ENCODE measurements around the gene CNOT6. TPM values are rescaled to one million over a fixed set of nuclear protein-coding genes. Genes with fewer than 3 reads are reported as not detected.
"Not testable (repeated sequence)": the region's sequence is repeated elsewhere in the genome, so short reads cannot be mapped to it uniquely, and the experiment has no call there.

Gene CNOT6
- total RNA-seq, 4 donors from 2014 or later, result 4.1 to 12.0 (median 6.4) TPM

- DNase-seq, result no peak
- ATAC-seq, result no peak
- intact Hi-C loops (cut with DNase I; ENCODE audit: low total_unique reads) (loop anchor here (10.0 kb wide), 1 partner anchor 766 kb away; the partner anchor contains the start of gene TRIM52), in situ Hi-C loops (cut with MboI; ENCODE audit: low sequenced_read_pairs in 4 of 4) (loop anchor here in 1 of 4 donors (25.0 kb wide), 1 partner anchor 836 kb away; no protein-coding TSS in a partner anchor)
- H3K27ac ChIP-seq, result no peak overlapping the region
- TF ChIP-seq POLR2A (IDR thresholded peaks at IDR 0.05) (no peak), CTCF (IDR thresholded peaks at IDR 0.05 in 4 of 5, conservative IDR thresholded peaks at IDR 0.05 in 1 of 5) (no peak)
- H3K9me3 ChIP-seq, result no peaks in the 10 kb centered on the region
- peaks cover 22 to 27% of the 10 kb centered on the region in 2 donors for H3K4me1 ChIP-seq
- H3K4me3 ChIP-seq, result no peak overlapping the region
- H3K27me3 ChIP-seq, result no peaks in the 10 kb centered on the region
- H3K36me3 ChIP-seq, result no peaks in the 10 kb centered on the region
These were observed 4.2 kb downstream of the CNOT6 start for GRCh38 chr5:180498378-180498777.

GRCh38 chr5:180499684-180500083 lies 5.5 kb downstream of the CNOT6 start:
- Histone ChIP-seq H3K36me3 (no peaks in the 10 kb centered on the region), H3K27ac (no peak overlapping the region), H3K4me3 (no peak overlapping the region), H3K9me3 (no peaks in the 10 kb centered on the region), H3K4me1 (peaks cover 22 to 26% of the 10 kb centered on the region in 2 donors), H3K27me3 (no peaks in the 10 kb centered on the region)
- ATAC-seq (no peak), DNase-seq (no peak)
- in situ Hi-C loops (cut with MboI; ENCODE audit: low sequenced_read_pairs in 4 of 4) (loop anchor here in 1 of 4 donors (25.0 kb wide), 1 partner anchor 837 kb away; no protein-coding TSS in a partner anchor), intact Hi-C loops (cut with DNase I; ENCODE audit: low total_unique reads) (loop anchor here (10.0 kb wide), 1 partner anchor 765 kb away; the partner anchor contains the start of gene TRIM52)
- TF ChIP-seq CTCF (IDR thresholded peaks at IDR 0.05 in 4 of 5, conservative IDR thresholded peaks at IDR 0.05 in 1 of 5), result no peak
- TF ChIP-seq POLR2A (IDR thresholded peaks at IDR 0.05), result no peak

GRCh38 chr5:180500300-180500699 lies 6.1 kb downstream of the CNOT6 start:
- in situ Hi-C loops (cut with MboI; ENCODE audit: low sequenced_read_pairs in 4 of 4); H3K27ac ChIP-seq; DNase-seq; H3K36me3 ChIP-seq; H3K9me3 ChIP-seq; H3K27me3 ChIP-seq; ATAC-seq; intact Hi-C loops (cut with DNase I; ENCODE audit: low total_unique reads); H3K4me3 ChIP-seq: not testable (repeated sequence)
- peaks cover 18 to 23% of the 10 kb centered on the region in 2 donors for H3K4me1 ChIP-seq

- no peak overlapping the region for H3K27ac ChIP-seq
- in situ Hi-C loops (cut with MboI; ENCODE audit: low sequenced_read_pairs in 4 of 4), result no loop called here
- no peak overlapping the region for H3K4me3 ChIP-seq
- ATAC-seq, result no peak
- no peaks in the 10 kb centered on the region for H3K4me1 ChIP-seq
- TF ChIP-seq POLR2A (IDR thresholded peaks at IDR 0.05) (no peak), CTCF (IDR thresholded peaks at IDR 0.05 in 4 of 5, conservative IDR thresholded peaks at IDR 0.05 in 1 of 5) (no peak)
- DNase-seq, result no peak
- intact Hi-C loops (cut with DNase I; ENCODE audit: low total_unique reads), result no loop called here
- no peaks in the 10 kb centered on the region for H3K27me3 ChIP-seq
- H3K36me3 ChIP-seq, result no peaks in the 10 kb centered on the region
- H3K9me3 ChIP-seq, result no peaks in the 10 kb centered on the region
These were observed 13.5 kb downstream of the CNOT6 start for GRCh38 chr5:180507661-180508060.

- Histone ChIP-seq H3K27me3 (no peaks in the 10 kb centered on the region), H3K9me3 (no peaks in the 10 kb centered on the region), H3K4me1 (no peaks in the 10 kb centered on the region), H3K36me3 (no peaks in the 10 kb centered on the region), H3K27ac (no peak overlapping the region), H3K4me3 (no peak overlapping the region)
- in situ Hi-C loops (cut with MboI; ENCODE audit: low sequenced_read_pairs in 4 of 4) (no loop called here), intact Hi-C loops (cut with DNase I; ENCODE audit: low total_unique reads) (no loop called here)
- ATAC-seq, result no peak
- TF ChIP-seq POLR2A (IDR thresholded peaks at IDR 0.05) (no peak), CTCF (IDR thresholded peaks at IDR 0.05 in 4 of 5, conservative IDR thresholded peaks at IDR 0.05 in 1 of 5) (no peak)
- DNase-seq, result no peak
These were observed 21.1 kb downstream of the CNOT6 start for GRCh38 chr5:180515294-180515693.

GRCh38 chr5:180515974-180516373 lies 21.8 kb downstream of the CNOT6 start:
- H3K27ac ChIP-seq; intact Hi-C loops (cut with DNase I; ENCODE audit: low total_unique reads); ATAC-seq; in situ Hi-C loops (cut with MboI; ENCODE audit: low sequenced_read_pairs in 4 of 4); H3K4me1 ChIP-seq; H3K4me3 ChIP-seq; DNase-seq; H3K9me3 ChIP-seq; H3K36me3 ChIP-seq; H3K27me3 ChIP-seq: not testable (repeated sequence)
